Calu3 (cell line): ENCODE data around the gene GOLM1. TPM values are rescaled to one million over a fixed set of nuclear protein-coding genes. Genes with fewer than 3 reads are reported as not detected.

Experiments
- BruUV-seq: library from RNA; stranded (reverse); fragments of 400-500 nt; replicated peaks from 2 replicates; lab custom pipeline; 2021; lab: Mats Ljungman, UMichigan
- CTCF ChIA-PET: fragments of 300-600 bp; sonication (Branson Sonifier 250); formaldehyde crosslinking; loops from one replicate; lab custom pipeline; 2022; ENCODE audit warnings: antibody characterized with exemption; lab: Charles Lee
- DNase-seq: peaks from one replicate; pipeline ENCODE4 v3.0.0; 2022
- H3K27ac Mint-ChIP-seq: one replicate; pipeline ENCODE4 v1.8.0; 2022; ENCODE audit warnings: mixed read lengths; ENCODE audit not compliant: unreplicated experiment
- H3K27me3 Mint-ChIP-seq: one replicate; pipeline ENCODE4 v1.8.0; 2022; ENCODE audit warnings: mixed read lengths; ENCODE audit not compliant: unreplicated experiment
- H3K36me3 Mint-ChIP-seq: one replicate; pipeline ENCODE4 v1.8.0; 2022; ENCODE audit warnings: mild to moderate bottlenecking, moderate library complexity, mixed read lengths; ENCODE audit not compliant: insufficient read depth, unreplicated experiment
- H3K4me1 Mint-ChIP-seq: one replicate; pipeline ENCODE4 v1.8.0; 2022; ENCODE audit warnings: mild to moderate bottlenecking, low read depth, mixed read lengths; ENCODE audit not compliant: unreplicated experiment
- H3K4me3 Mint-ChIP-seq: one replicate; pipeline ENCODE4 v1.8.0; 2022; ENCODE audit warnings: mild to moderate bottlenecking, low read depth, moderate library complexity, mixed read lengths; ENCODE audit not compliant: unreplicated experiment
- H3K9me3 Mint-ChIP-seq: one replicate; pipeline ENCODE4 v1.8.0; 2022; ENCODE audit warnings: low read depth, mixed read lengths; ENCODE audit not compliant: unreplicated experiment
- intact Hi-C: fragments of 100-400 bp; cut with micrococcal nuclease; formaldehyde crosslinking; loops from one replicate; pipeline ENCODE4 v1.10.0; 2022; ENCODE audit not compliant: unreplicated experiment
- total RNA-seq: library from RNA; stranded (reverse); gene quantifications from 2 replicates; pipeline ENCODE4 v1.2.3, GENCODE V29; 2022
- TF ChIP-seq, protein P1 (sequence below): fragments of 200-600 bp; IDR thresholded peaks from one replicate; pipeline ENCODE4 v1.8.0; 2022; ENCODE audit warnings: antibody characterized with exemption; ENCODE audit not compliant: unreplicated experiment

GOLM1 gene
- total RNA-seq, 1 experiment from 2014 or later, result 177 TPM

DNA sequence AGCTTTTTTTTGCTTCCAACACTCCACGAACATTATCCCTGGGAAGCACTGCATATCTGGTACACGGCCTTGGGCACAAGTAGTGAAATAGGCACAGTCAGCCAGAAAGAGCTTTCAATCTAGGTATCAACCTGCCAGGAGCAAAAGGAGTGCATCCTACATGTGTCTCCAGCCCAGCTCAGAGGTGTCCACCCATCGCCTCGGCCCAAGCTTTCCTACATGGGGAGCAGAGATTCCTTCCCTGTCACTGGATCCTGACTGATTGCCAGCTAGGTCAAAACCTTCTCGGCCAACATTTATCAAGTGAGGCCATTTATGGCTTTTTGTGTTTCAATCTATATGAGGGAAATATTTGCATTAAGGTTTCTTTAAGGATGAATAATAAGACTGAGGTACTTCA, 55.8 kb downstream of the GOLM1 start:
- Mint-ChIP-seq H3K9me3 (no peaks in the 10 kb centered on the region), H3K36me3 (no peaks in the 10 kb centered on the region), H3K4me3 (no peak overlapping the region), H3K27ac (no peak overlapping the region), H3K27me3 (no peaks in the 10 kb centered on the region), H3K4me1 (no peaks in the 10 kb centered on the region)
- no TSS peak for BruUV-seq
- TF ChIP-seq, protein P1, sequence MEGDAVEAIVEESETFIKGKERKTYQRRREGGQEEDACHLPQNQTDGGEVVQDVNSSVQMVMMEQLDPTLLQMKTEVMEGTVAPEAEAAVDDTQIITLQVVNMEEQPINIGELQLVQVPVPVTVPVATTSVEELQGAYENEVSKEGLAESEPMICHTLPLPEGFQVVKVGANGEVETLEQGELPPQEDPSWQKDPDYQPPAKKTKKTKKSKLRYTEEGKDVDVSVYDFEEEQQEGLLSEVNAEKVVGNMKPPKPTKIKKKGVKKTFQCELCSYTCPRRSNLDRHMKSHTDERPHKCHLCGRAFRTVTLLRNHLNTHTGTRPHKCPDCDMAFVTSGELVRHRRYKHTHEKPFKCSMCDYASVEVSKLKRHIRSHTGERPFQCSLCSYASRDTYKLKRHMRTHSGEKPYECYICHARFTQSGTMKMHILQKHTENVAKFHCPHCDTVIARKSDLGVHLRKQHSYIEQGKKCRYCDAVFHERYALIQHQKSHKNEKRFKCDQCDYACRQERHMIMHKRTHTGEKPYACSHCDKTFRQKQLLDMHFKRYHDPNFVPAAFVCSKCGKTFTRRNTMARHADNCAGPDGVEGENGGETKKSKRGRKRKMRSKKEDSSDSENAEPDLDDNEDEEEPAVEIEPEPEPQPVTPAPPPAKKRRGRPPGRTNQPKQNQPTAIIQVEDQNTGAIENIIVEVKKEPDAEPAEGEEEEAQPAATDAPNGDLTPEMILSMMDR, result no peak
- intact Hi-C loops, result no loop called here
- no peak for DNase-seq
- CTCF ChIA-PET, result no interaction called here

DNA sequence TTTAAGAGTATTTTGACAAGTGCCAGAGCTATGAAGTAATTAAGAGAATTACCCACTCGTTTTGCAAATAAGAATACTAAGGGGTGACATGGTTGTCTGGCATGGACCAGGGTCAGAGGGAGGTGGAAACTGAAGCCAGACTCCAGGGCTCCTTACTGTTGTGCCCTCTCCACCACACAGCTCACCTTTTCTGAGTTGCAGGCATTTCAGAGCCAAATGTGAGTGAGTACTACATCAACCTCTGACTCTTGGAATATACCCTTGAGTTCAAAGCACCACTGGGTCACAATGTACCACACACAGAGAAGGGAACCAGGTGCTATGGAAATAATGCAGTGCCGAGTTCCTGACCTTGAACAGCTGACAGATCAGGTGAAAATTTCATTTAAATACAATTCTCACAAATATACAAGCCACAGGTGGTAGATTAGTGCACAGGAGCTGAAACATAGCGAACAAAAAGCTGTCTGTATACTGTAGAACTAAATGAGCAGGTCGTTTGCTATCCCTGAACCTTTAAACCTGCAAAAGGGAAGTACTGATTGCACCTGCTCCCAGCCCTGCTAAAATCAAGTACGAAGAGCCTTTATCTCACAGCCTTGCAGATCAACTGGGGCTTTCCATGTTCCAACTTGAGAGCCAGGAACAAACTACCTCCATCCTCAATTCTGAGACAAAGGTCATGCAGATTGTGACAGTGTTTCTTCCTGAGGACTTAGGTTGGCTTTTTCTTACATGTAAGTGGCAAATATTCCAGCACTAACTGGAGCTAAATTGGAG, 57.0 kb downstream of the GOLM1 start:
- BruUV-seq, result no TSS peak
- H3K27ac Mint-ChIP-seq, result no peak overlapping the region
- no peaks in the 10 kb centered on the region for H3K27me3 Mint-ChIP-seq
- intact Hi-C loops, result no loop called here
- DNase-seq, result no peak
- CTCF ChIA-PET, result no interaction called here
- H3K4me3 Mint-ChIP-seq, result no peak overlapping the region
- no peaks in the 10 kb centered on the region for H3K9me3 Mint-ChIP-seq
- H3K4me1 Mint-ChIP-seq, result no peaks in the 10 kb centered on the region
- H3K36me3 Mint-ChIP-seq, result no peaks in the 10 kb centered on the region
- TF ChIP-seq, protein P1, result no peak

DNA sequence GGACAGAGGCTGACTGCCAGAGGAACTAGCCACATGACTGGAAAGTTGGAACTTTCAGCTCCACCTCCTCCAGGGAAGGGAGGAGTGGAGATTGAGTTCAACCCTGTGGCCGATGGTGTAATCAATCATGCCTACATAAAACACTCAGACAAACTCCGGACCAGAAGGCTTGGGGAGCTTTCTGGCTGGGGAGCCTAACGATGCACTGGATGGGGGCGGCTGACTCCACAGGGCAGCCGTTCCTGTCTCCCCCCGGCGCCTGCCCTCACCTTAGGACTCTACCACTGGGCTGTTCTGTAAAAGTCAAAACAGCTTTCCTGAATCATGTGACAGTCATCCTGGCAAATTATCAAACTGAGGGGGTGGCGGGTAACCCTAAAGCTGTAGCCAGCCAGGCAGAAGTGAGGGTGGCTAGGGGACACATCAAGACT, 58.0 kb downstream of the GOLM1 start:
- H3K4me3 Mint-ChIP-seq, result no peak overlapping the region
- intact Hi-C loops, result no loop called here
- no peaks in the 10 kb centered on the region for H3K9me3 Mint-ChIP-seq
- CTCF ChIA-PET, result no interaction called here
- no TSS peak for BruUV-seq
- no peak for DNase-seq
- H3K27ac Mint-ChIP-seq, result no peak overlapping the region
- no peaks in the 10 kb centered on the region for H3K27me3 Mint-ChIP-seq
- H3K4me1 Mint-ChIP-seq, result no peaks in the 10 kb centered on the region
- peaks cover 2% of the 10 kb centered on the region for H3K36me3 Mint-ChIP-seq
- TF ChIP-seq, protein P1, result no peak

DNA sequence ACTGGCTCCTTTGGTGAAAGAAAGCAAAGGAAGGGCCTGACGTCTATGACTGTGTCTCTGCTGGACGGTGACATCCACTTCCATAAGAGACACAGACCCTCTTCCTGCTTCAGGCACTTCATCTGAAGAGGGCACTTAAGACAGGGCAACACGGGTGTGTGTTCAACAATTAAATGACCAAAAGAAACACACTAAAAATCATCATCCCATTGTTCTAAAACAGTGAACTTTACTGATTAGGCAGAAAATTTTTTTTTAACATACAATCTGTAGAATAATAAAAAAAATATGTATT, 58.5 kb downstream of the GOLM1 start:
- no peaks in the 10 kb centered on the region for H3K9me3 Mint-ChIP-seq
- no peaks in the 10 kb centered on the region for H3K27me3 Mint-ChIP-seq
- DNase-seq, result no peak
- H3K4me3 Mint-ChIP-seq, result no peak overlapping the region
- intact Hi-C loops, result no loop called here
- peaks cover 6% of the 10 kb centered on the region for H3K36me3 Mint-ChIP-seq
- no peaks in the 10 kb centered on the region for H3K4me1 Mint-ChIP-seq
- TF ChIP-seq, protein P1, result no peak
- CTCF ChIA-PET, result no interaction called here
- BruUV-seq, result no TSS peak
- no peak overlapping the region for H3K27ac Mint-ChIP-seq
